ENCODE data around the gene KIT.

Gene KIT

GRCh38 chr4:54779476-54780148 is 121.9 kb downstream of the KIT start:
- Mint-ChIP-seq H3K4me3 (no peak overlapping the region), H3K9me3 (no peaks in the 10 kb centered on the region), H3K27me3 (no peaks in the 10 kb centered on the region), H3K4me1 (peaks cover 5% of the 10 kb centered on the region), H3K27ac (no peak overlapping the region), H3K36me3 (ENCODE audit: low read depth) (no peaks in the 10 kb centered on the region)
- no peak for ATAC-seq
- DNase-seq, result no peak

GRCh38 chr4:54780149-54780495 is 122.4 kb downstream of the KIT start:
- H3K9me3 Mint-ChIP-seq, result no peaks in the 10 kb centered on the region
- no peak overlapping the region for H3K27ac Mint-ChIP-seq
- DNase-seq (no peak), ATAC-seq (no peak)
- no peak overlapping the region for H3K4me3 Mint-ChIP-seq
- H3K36me3 Mint-ChIP-seq (ENCODE audit: low read depth), result no peaks in the 10 kb centered on the region
- H3K4me1 Mint-ChIP-seq, result peaks cover 5% of the 10 kb centered on the region
- no peaks in the 10 kb centered on the region for H3K27me3 Mint-ChIP-seq

GRCh38 chr4:54781756-54782155 is 124.0 kb downstream of the KIT start:
- Mint-ChIP-seq H3K36me3 (ENCODE audit: low read depth) (no peaks in the 10 kb centered on the region), H3K9me3 (no peaks in the 10 kb centered on the region), H3K4me3 (no peak overlapping the region), H3K4me1 (peaks cover 5% of the 10 kb centered on the region), H3K27ac (no peak overlapping the region), H3K27me3 (no peaks in the 10 kb centered on the region)
- no peak for DNase-seq
- ATAC-seq, result no peak

DNA sequence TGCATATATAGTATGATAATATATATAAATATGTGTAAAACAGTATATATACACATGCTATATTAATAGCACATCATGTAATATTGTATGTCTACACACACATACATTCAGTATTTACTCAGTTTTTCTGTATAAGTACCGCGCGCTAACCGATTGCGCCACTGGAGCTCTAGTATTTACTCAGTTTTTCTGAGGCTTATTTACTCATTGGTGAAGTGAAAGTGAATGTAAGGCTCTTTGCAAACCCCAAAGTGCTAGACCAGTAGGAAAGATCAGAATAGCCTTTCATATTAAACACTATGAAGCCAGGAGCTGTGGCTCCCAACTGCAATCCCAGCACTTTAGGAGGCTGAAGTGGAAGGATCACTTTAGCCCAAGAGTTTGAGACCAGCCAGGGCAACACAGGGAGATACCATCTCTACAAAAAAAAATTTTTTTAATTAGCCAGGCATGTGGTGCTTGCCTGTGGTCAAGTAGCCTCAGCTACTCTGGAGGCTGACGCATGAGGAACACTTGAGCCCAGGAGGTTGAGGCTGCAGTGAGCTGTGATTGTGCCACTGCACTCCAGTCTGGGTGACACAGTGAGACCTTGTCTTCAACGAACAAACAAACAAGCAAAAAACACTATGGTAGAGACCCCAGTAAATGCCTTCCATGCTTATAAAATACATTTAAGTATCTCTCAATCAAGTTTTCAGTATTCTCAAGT is 125.8 kb downstream of the KIT start:
- no peaks in the 10 kb centered on the region for H3K9me3 Mint-ChIP-seq

GRCh38 chr4:54784161-54784671 is 126.5 kb downstream of the KIT start:
- H3K27me3 Mint-ChIP-seq, result no peaks in the 10 kb centered on the region
- no peak for DNase-seq
- no peaks in the 10 kb centered on the region for H3K9me3 Mint-ChIP-seq
- H3K27ac Mint-ChIP-seq, result no peak overlapping the region
- ATAC-seq, result no peak
- H3K36me3 Mint-ChIP-seq (ENCODE audit: low read depth), result no peaks in the 10 kb centered on the region
- H3K4me3 Mint-ChIP-seq, result no peak overlapping the region
- H3K4me1 Mint-ChIP-seq, result peaks cover 5% of the 10 kb centered on the region

More for the DNA sequence above, 125.8 kb downstream of the KIT start:
- H3K36me3 Mint-ChIP-seq (ENCODE audit: low read depth), result no peaks in the 10 kb centered on the region
- H3K27ac Mint-ChIP-seq, result no peak overlapping the region
- no peak for ATAC-seq
- no peak for DNase-seq
- no peak overlapping the region for H3K4me3 Mint-ChIP-seq
- H3K27me3 Mint-ChIP-seq, result no peaks in the 10 kb centered on the region
- H3K4me1 Mint-ChIP-seq, result peaks cover 5% of the 10 kb centered on the region
